H1 (cell line): ENCODE data around the gene CACNA1F. TPM values are rescaled to one million over a fixed set of nuclear protein-coding genes. Genes with fewer than 3 reads are reported as not detected.
A peak's percentile ranks its signal among the peaks of the same experiment; 100 is the strongest.

Experiments used
- CTCF ChIA-PET: fragments of 300-600 bp; sonication (Branson Sonifier 250); formaldehyde crosslinking; loops from one replicate; lab custom pipeline; 2021; ENCODE audit not compliant: partially characterized antibody; lab: Charles Lee
- POLR2A ChIA-PET: fragments of 300-600 bp; sonication (Branson Sonifier 250); formaldehyde crosslinking; loops from one replicate; lab custom pipeline; 2021; ENCODE audit warnings: inconsistent platforms; ENCODE audit not compliant: partially characterized antibody; lab: Charles Lee
- DNase-seq, 2 experiments: peaks; one replicate each; pipeline versions ENCODE4 v3.0.0 to v3.0.0-alpha.2; 2010 to 2022; ENCODE audit warnings: low spot score in 2 of 2, low read depth in 1 of 2, mixed read lengths in 1 of 2
- FAIRE-seq: peaks from 2 replicates; lab custom pipeline; 2011; peaks lifted over from hg19 to GRCh38; lab: Jason Lieb, UNC
- H2AFZ ChIP-seq: 2 replicates; pipeline ENCODE4 v1.8.1; 2012; ENCODE audit warnings: low read length, inconsistent platforms
- H2AK5ac ChIP-seq: 2 replicates; pipeline ENCODE4 v1.6.1; 2013; ENCODE audit warnings: low read depth, low read length
- H2BK120ac ChIP-seq: replicated peaks from 2 replicates; pipeline ENCODE3; 2013; ENCODE audit warnings: low read depth, low read length, inconsistent platforms
- H2BK12ac ChIP-seq: 2 replicates; pipeline ENCODE4 v1.6.1; 2013; ENCODE audit warnings: low read depth, low read length
- H2BK15ac ChIP-seq: 2 replicates; pipeline ENCODE4 v1.6.1; 2013; ENCODE audit warnings: low read length
- H2BK20ac ChIP-seq: 2 replicates; pipeline ENCODE4 v1.6.1; 2013; ENCODE audit warnings: low read length
- H2BK5ac ChIP-seq: 2 replicates; pipeline ENCODE4 v1.6.1; 2013; ENCODE audit warnings: low read depth, low read length
- H3K14ac ChIP-seq: 2 replicates; pipeline ENCODE4 v1.6.1; 2013; ENCODE audit warnings: inconsistent platforms; ENCODE audit not compliant: insufficient read length
- H3K18ac ChIP-seq: 2 replicates; pipeline ENCODE4 v1.6.1; 2013; ENCODE audit warnings: low read length; ENCODE audit errors: extremely low read depth
- H3K23ac ChIP-seq: 2 replicates; pipeline ENCODE4 v1.6.1; 2013; ENCODE audit warnings: inconsistent platforms; ENCODE audit not compliant: insufficient read length
- H3K23me2 ChIP-seq: 2 replicates; pipeline ENCODE4 v1.6.1; 2013; ENCODE audit warnings: low read depth, low read length
- H3K27ac ChIP-seq: 2 replicates; pipeline ENCODE4 v1.6.1; 2011; ENCODE audit warnings: low read depth, low read length, inconsistent platforms
- H3K27me3 ChIP-seq, 4 experiments: replicated peaks in 1 of 4; 1 replicate in 1 of 4; 2 replicates in 3 of 4; pipeline versions ENCODE4 v1.6.1 to v1.8.1; 2011 to 2013; ENCODE audit warnings: low read length in 3 of 4, mild to moderate bottlenecking in 3 of 4, inconsistent platforms in 2 of 4, mixed read lengths in 2 of 4, moderate library complexity in 1 of 4; ENCODE audit not compliant: control insufficient read depth in 3 of 4, insufficient read depth in 3 of 4; ENCODE audit errors: extremely low read depth in 1 of 4
- H3K36me3 ChIP-seq, 4 experiments: 2 replicates each; pipeline versions ENCODE4 v1.6.1 to v1.8.1; 2011 to 2013; ENCODE audit warnings: mild to moderate bottlenecking in 4 of 4, low read length in 3 of 4, moderate library complexity in 2 of 4, control low read depth in 1 of 4, inconsistent platforms in 1 of 4; ENCODE audit not compliant: insufficient read depth in 4 of 4, control insufficient read depth in 2 of 4
- H3K4ac ChIP-seq: replicated peaks from 2 replicates; pipeline ENCODE3; 2013; ENCODE audit warnings: low read length, low read depth, mixed read lengths, inconsistent platforms; ENCODE audit not compliant: insufficient read length
- H3K4me1 ChIP-seq, 4 experiments: replicated peaks in 1 of 4; 1 replicate in 1 of 4; 2 replicates in 3 of 4; pipeline versions ENCODE4 v1.6.1 to v1.8.1; 2011 to 2013; ENCODE audit warnings: low read length in 3 of 4, inconsistent platforms in 2 of 4, mixed read lengths in 1 of 4; ENCODE audit not compliant: insufficient read depth in 4 of 4, control insufficient read depth in 3 of 4
- H3K4me2 ChIP-seq, 2 experiments: 2 replicates each; pipeline versions ENCODE4 v1.6.1 to v1.8.1; 2011 to 2013; ENCODE audit warnings: low read depth in 2 of 2, low read length in 2 of 2, control low read depth in 1 of 2, inconsistent platforms in 1 of 2, mild to moderate bottlenecking in 1 of 2; ENCODE audit not compliant: insufficient read depth in 1 of 2
- H3K4me3 ChIP-seq, 4 experiments: fragments of 200-600, 300-600 bp in 1 of 4; sonication (generic), shearing (Covaris generic), sonication (Bioruptor Twin) in 1 of 4; 2 replicates each; pipeline versions ENCODE4 v1.5.1 to v1.8.1; 2011 to 2016; ENCODE audit warnings: low read length in 4 of 4, low read depth in 3 of 4, control low read depth in 2 of 4, inconsistent platforms in 2 of 4, mild to moderate bottlenecking in 2 of 4, mixed read lengths in 1 of 4, moderate library complexity in 1 of 4; ENCODE audit not compliant: insufficient read depth in 2 of 4; ENCODE audit errors: extremely low read depth in 1 of 4
- H3K56ac ChIP-seq: replicated peaks from 2 replicates; pipeline ENCODE3; 2013; ENCODE audit warnings: low read depth, mild to moderate bottlenecking, mixed read lengths, low read length, inconsistent platforms; ENCODE audit not compliant: insufficient read length
- H3K79me1 ChIP-seq: 2 replicates; pipeline ENCODE4 v1.6.1; 2013; ENCODE audit warnings: low read depth, low read length, control low read depth
- H3K79me2 ChIP-seq, 2 experiments: 2 replicates each; pipeline versions ENCODE4 v1.6.1 to v1.8.1; 2012 to 2013; ENCODE audit warnings: low read length in 2 of 2, mild to moderate bottlenecking in 2 of 2, inconsistent platforms in 1 of 2; ENCODE audit not compliant: insufficient read depth in 2 of 2, control insufficient read depth in 1 of 2
- H3K9ac ChIP-seq, 4 experiments: replicated peaks in 1 of 4; 1 replicate in 1 of 4; 2 replicates in 3 of 4; pipeline versions ENCODE4 v1.6.1 to v1.8.1; 2011 to 2013; ENCODE audit warnings: low read depth in 3 of 4, low read length in 3 of 4, control low read depth in 2 of 4, mild to moderate bottlenecking in 2 of 4, moderate library complexity in 2 of 4, inconsistent platforms in 1 of 4; ENCODE audit errors: extremely low read depth in 1 of 4
- H3K9me3 ChIP-seq, 2 experiments: 2 replicates each; pipeline versions ENCODE4 v1.6.1 to v1.8.1; 2012 to 2013; ENCODE audit warnings: mild to moderate bottlenecking in 2 of 2, moderate library complexity in 2 of 2, control low read depth in 1 of 2, inconsistent platforms in 1 of 2, low read depth in 1 of 2, low read length in 1 of 2, mixed read lengths in 1 of 2; ENCODE audit not compliant: insufficient read depth in 2 of 2
- H4K20me1 ChIP-seq, 2 experiments: replicated peaks in 1 of 2; 2 replicates each; pipeline versions ENCODE3 to v1.8.1; 2011 to 2013; ENCODE audit warnings: inconsistent platforms in 2 of 2, low read length in 2 of 2, mild to moderate bottlenecking in 1 of 2; ENCODE audit not compliant: insufficient read depth in 2 of 2, control insufficient read depth in 1 of 2
- H4K5ac ChIP-seq: 2 replicates; pipeline ENCODE4 v1.6.1; 2013; ENCODE audit warnings: low read length, low read depth, mixed read lengths, inconsistent platforms; ENCODE audit not compliant: insufficient read length
- H4K8ac ChIP-seq: 2 replicates; pipeline ENCODE4 v1.8.0; 2013; ENCODE audit warnings: mild to moderate bottlenecking, moderate library complexity, low read length, inconsistent platforms; ENCODE audit not compliant: insufficient read depth; ENCODE audit errors: extremely low read depth
- H4K91ac ChIP-seq: replicated peaks from 2 replicates; pipeline ENCODE3; 2013; ENCODE audit warnings: low read length, mixed read lengths, inconsistent platforms; ENCODE audit not compliant: insufficient read length
- CBX8 ChIP-seq: fragments of 300-800, 300-1000 bp; sonication (generic); IDR thresholded peaks from 2 replicates; pipeline ENCODE4 v1.7.1; 2016; ENCODE audit warnings: low read depth, low read length, borderline replicate concordance
- FOSL1 ChIP-seq: IDR thresholded peaks from 2 replicates; pipeline ENCODE4 v1.6.1; 2011; ENCODE audit warnings: mild to moderate bottlenecking, low read depth, low read length, moderate library complexity; ENCODE audit not compliant: insufficient read depth
- GTF2F1 ChIP-seq: IDR thresholded peaks from 2 replicates; pipeline ENCODE4 v1.6.1; 2012; ENCODE audit warnings: low read depth, low read length, improper control_type of control experiment, borderline replicate concordance
- JUND ChIP-seq: IDR thresholded peaks from 2 replicates; pipeline ENCODE4 v1.6.1; 2011; ENCODE audit warnings: mild to moderate bottlenecking, improper control_type of control experiment, low read length
- POLR2AphosphoS5 ChIP-seq: IDR thresholded peaks from 2 replicates; pipeline ENCODE4 v1.6.1; 2011; ENCODE audit warnings: low read depth, low read length
- POU5F1 ChIP-seq: IDR thresholded peaks from 2 replicates; pipeline ENCODE4 v1.6.1; 2011; ENCODE audit warnings: low read depth, mild to moderate bottlenecking, low read length, moderate library complexity
- RNF2 ChIP-seq: fragments of 200-900, 300-1000 bp; sonication (generic); IDR thresholded peaks from 2 replicates; pipeline ENCODE4 v1.7.1; 2016; ENCODE audit warnings: borderline replicate concordance, low read depth, mild to moderate bottlenecking, antibody characterized with exemption, low read length; ENCODE audit not compliant: poor library complexity, severe bottlenecking; ENCODE audit errors: missing control alignments
- TAF7 ChIP-seq: optimal IDR thresholded peaks from 2 replicates; pipeline ENCODE3; 2011; ENCODE audit warnings: low read depth, mild to moderate bottlenecking, inconsistent platforms, low read length, moderate library complexity, borderline replicate concordance
- YY1 ChIP-seq: IDR thresholded peaks from 2 replicates; pipeline ENCODE4 v1.6.1; 2011; ENCODE audit warnings: low read depth, mild to moderate bottlenecking, low read length
- ZNF274 ChIP-seq: IDR thresholded peaks from 2 replicates; pipeline ENCODE4 v1.7.0; 2012; ENCODE audit warnings: low read length, borderline replicate concordance; ENCODE audit errors: extremely low read depth
- WGBS, 2 experiments: shearing (Covaris generic) in 1 of 2; methylation state at CpG; one replicate each; pipeline versions ENCODE4 v1.1.6 to v1.1.7; 2013 to 2015; ENCODE audit warnings: low lambda C conversion rate in 2 of 2, mixed read lengths in 2 of 2, inconsistent platforms in 1 of 2, low coverage in 1 of 2, missing lambda C conversion rate in 1 of 2; ENCODE audit not compliant: insufficient replicate concordance in 2 of 2, insufficient coverage in 1 of 2, insufficient read length in 1 of 2; ENCODE audit errors: extremely low coverage in 1 of 2, missing lambda C conversion rate in 1 of 2; 5-methylcytosine and 5-hydroxymethylcytosine counted together
- polyA plus RNA-seq, 7 experiments: library from polyadenylated mRNA; depleted of rRNA in 3 of 7; stranded (reverse) in 5 of 7; unstranded in 2 of 7; fragments of >200 nt in 5 of 7; fragments of 200-250 nt in 2 of 7; gene quantifications; 1 replicate in 5 of 7; 2 replicates in 1 of 7; 4 replicates in 1 of 7; pipeline versions ENCODE4 v1.2.1 to v1.2.3, GENCODE V29; 2011 to 2013; ENCODE audit warnings: missing spikeins in 2 of 7, mixed read lengths in 2 of 7
- total RNA-seq: library from RNA; stranded (reverse); fragmentation: NEBNext Ultra II Directional; extraction: Animal tissue kit (Norgen Biotek cat#: 25700); gene quantifications from 2 replicates; pipeline ENCODE4 v1.2.1, GENCODE V29; 2021
- TF ChIP-seq, protein P1 (sequence below): IDR thresholded peaks from 2 replicates; pipeline ENCODE4 v1.6.1; 2012; ENCODE audit warnings: inconsistent platforms

CACNA1F gene
- total and polyA plus RNA-seq, 2 of the 8 experiments (the other 6 are each of a cell fraction or from before 2014, with no cell fraction given), result 0.59 to 0.84 TPM

DNA sequence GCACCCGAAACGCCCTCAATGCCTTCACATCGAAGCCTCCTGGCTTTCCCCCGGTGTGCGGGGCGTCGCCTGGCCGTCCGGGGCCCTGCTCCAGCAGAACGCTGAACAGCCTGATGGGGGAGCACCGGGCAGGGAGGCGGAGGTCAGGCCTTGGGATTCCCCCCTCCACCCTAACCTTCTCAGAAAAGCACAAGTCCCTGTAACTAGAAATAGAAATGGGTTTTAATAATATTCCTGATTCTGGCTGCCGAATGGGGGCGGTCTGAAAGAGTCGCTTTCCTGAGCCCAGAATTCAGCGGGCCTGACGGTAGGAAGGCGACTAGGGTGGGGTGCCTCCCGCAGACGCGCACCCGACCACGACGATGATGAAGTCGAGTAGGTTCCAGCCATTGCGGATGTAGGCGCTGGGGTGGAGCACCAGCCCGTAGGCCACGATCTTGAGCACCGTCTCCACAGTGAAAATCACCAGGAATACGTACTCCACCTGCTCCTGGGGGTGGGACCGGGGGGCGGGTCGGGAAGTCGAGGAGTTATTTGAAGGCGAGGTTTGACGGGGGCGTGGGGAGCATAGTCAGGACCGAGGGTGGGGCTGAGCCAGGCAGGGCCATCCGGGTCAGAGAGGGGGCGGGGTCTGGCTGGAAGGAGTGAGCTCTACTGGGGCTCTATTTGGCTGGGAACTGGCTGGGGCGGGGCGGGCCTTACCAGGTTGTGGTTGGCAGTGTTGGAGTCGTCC is 2.5 kb downstream of the CACNA1F start:
- Histone ChIP-seq H3K27me3 (no peaks in the 10 kb centered on the region), H3K23ac (no peak overlapping the region), H3K36me3 (no peaks in the 10 kb centered on the region), H2AK5ac (no peak overlapping the region), H2BK15ac (no peak overlapping the region), H3K4me3 (peak overlapping the region; percentile 43 to 63 (median 54)), H3K79me1 (no peaks in the 10 kb centered on the region), H2BK5ac (no peak overlapping the region), H2BK20ac (0 out of 2 replicates have a peak overlapping the region, but pooled peaks have one; percentile 18), H2BK120ac (no peak overlapping the region), H3K9me3 (no peaks in the 10 kb centered on the region), H3K4me1 (peaks cover 0 to 7% (median 3%) of the 10 kb centered on the region in 4 experiments; a peak in 2 of 7 replicates), H3K56ac (peak overlapping the region; percentile 12), H3K18ac (peak overlapping the region; percentile 60), H2AFZ (no peak overlapping the region), H3K4ac (no peak overlapping the region), H3K14ac (no peak overlapping the region), H4K20me1 (no peaks in the 10 kb centered on the region), H4K91ac (no peak overlapping the region), H4K8ac (no peak overlapping the region), H3K27ac (no peak overlapping the region), H3K9ac (peak overlapping the region in 2 of 4 experiments; percentile 37 to 43; a peak in 4 of 7 replicates), H4K5ac (peak overlapping the region; percentile 69), H2BK12ac (peak overlapping the region; percentile 60; the same call in 1 of the 2 replicates), H3K23me2 (peaks cover 8% of the 10 kb centered on the region; the same call in 1 of the 2 replicates), H3K79me2 (no peaks in the 10 kb centered on the region), H3K4me2 (peak overlapping the region; percentile 71 to 86)
- POLR2A ChIA-PET, result interaction anchor here (0.8 kb wide), 1 partner anchor 46 kb away, joined by 4 read pairs; no protein-coding TSS in a partner anchor
- DNase-seq, result peak in 1 of 2 experiments; percentile 78
- CTCF ChIA-PET, result interaction anchor here (0.8 to 1.1 kb wide), 2 partner anchors 38 to 86 kb away, joined by 3 read pairs; no protein-coding TSS in a partner anchor
- FAIRE-seq, result no peak
- WGBS, 2 experiments, result 4% methylated on average over 8 of the region's 44 CpGs; no CpG with 5 or more reads in 1 of the 2 experiments
- TF ChIP-seq, protein P1, sequence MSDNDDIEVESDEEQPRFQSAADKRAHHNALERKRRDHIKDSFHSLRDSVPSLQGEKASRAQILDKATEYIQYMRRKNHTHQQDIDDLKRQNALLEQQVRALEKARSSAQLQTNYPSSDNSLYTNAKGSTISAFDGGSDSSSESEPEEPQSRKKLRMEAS, result no peak
- no peak for TF ChIP-seq TAF7
- TF ChIP-seq FOSL1, result no peak
- no peak for TF ChIP-seq POLR2AphosphoS5
- no peak for TF ChIP-seq ZNF274
- TF ChIP-seq GTF2F1, result no peak
- TF ChIP-seq CBX8, result no peak
- TF ChIP-seq POU5F1, result no peak
- TF ChIP-seq RNF2, result no peak
- no peak for TF ChIP-seq YY1
- no peak for TF ChIP-seq JUND
